Astrocyte (in vitro differentiated cells and primary cell): ENCODE measurements around the gene ZBTB7A. TPM values are rescaled to one million over a fixed set of nuclear protein-coding genes. Genes with fewer than 3 reads are reported as not detected.

ENCODE experiments used
- DNase-seq: peaks from one replicate; pipeline ENCODE4 v3.0.0-alpha.2; 2010; ENCODE audit warnings: low read depth
- FAIRE-seq: peaks from 2 replicates; lab custom pipeline; 2011; peaks lifted over from hg19 to GRCh38; lab: Jason Lieb, UNC
- H2AFZ ChIP-seq: 2 replicates; pipeline ENCODE4 v1.6.0; 2012; ENCODE audit warnings: low read depth, low read length, inconsistent platforms
- H3K27ac ChIP-seq: 2 replicates; pipeline ENCODE4 v1.5.1; 2011; ENCODE audit warnings: low read depth, low read length, inconsistent platforms
- H3K27me3 ChIP-seq: 2 replicates; pipeline ENCODE4 v1.6.0; 2011; ENCODE audit warnings: low read length, inconsistent platforms; ENCODE audit not compliant: insufficient read depth
- H3K36me3 ChIP-seq: 2 replicates; pipeline ENCODE4 v1.5.1; 2011; ENCODE audit warnings: low read length, inconsistent platforms; ENCODE audit not compliant: insufficient read depth
- H3K4me1 ChIP-seq: 2 replicates; pipeline ENCODE4 v1.5.1; 2011; ENCODE audit warnings: low read length, inconsistent platforms; ENCODE audit not compliant: insufficient read depth
- H3K4me2 ChIP-seq: 2 replicates; pipeline ENCODE4 v1.6.0; 2012; ENCODE audit warnings: low read length, inconsistent platforms
- H3K4me3 ChIP-seq: 2 replicates; pipeline ENCODE4 v1.5.1; 2011; ENCODE audit warnings: low read depth, mild to moderate bottlenecking, low read length, inconsistent platforms; ENCODE audit not compliant: insufficient read depth
- H3K79me2 ChIP-seq: 2 replicates; pipeline ENCODE4 v1.6.0; 2012; ENCODE audit warnings: mild to moderate bottlenecking, low read length, inconsistent platforms; ENCODE audit not compliant: insufficient read depth
- H3K9ac ChIP-seq: 2 replicates; pipeline ENCODE4 v1.6.0; 2012; ENCODE audit warnings: mild to moderate bottlenecking, low read length, inconsistent platforms
- H3K9me3 ChIP-seq: 2 replicates; pipeline ENCODE4 v1.5.1; 2012; ENCODE audit warnings: low read depth, mild to moderate bottlenecking, low read length, inconsistent platforms; ENCODE audit not compliant: insufficient read depth
- H4K20me1 ChIP-seq: 2 replicates; pipeline ENCODE4 v1.6.0; 2012; ENCODE audit warnings: low read length, inconsistent platforms; ENCODE audit not compliant: insufficient read depth
- H3K27ac Mint-ChIP-seq: one replicate; pipeline ENCODE4 v1.8.0; 2021; ENCODE audit warnings: mild to moderate bottlenecking, mixed read lengths; ENCODE audit not compliant: unreplicated experiment
- H3K27me3 Mint-ChIP-seq: one replicate; pipeline ENCODE4 v1.8.0; 2021; ENCODE audit warnings: low read depth, mixed read lengths; ENCODE audit not compliant: unreplicated experiment
- H3K36me3 Mint-ChIP-seq: one replicate; pipeline ENCODE4 v1.8.0; 2021; ENCODE audit warnings: low read depth, mixed read lengths; ENCODE audit not compliant: unreplicated experiment
- H3K4me1 Mint-ChIP-seq: one replicate; pipeline ENCODE4 v1.8.0; 2021; ENCODE audit warnings: low read depth, mixed read lengths; ENCODE audit not compliant: unreplicated experiment
- H3K4me3 Mint-ChIP-seq: one replicate; pipeline ENCODE4 v1.8.0; 2021; ENCODE audit warnings: mild to moderate bottlenecking, moderate library complexity, mixed read lengths; ENCODE audit not compliant: unreplicated experiment
- H3K9me3 Mint-ChIP-seq: one replicate; pipeline ENCODE4 v1.8.0; 2021; ENCODE audit warnings: mild to moderate bottlenecking, mixed read lengths; ENCODE audit not compliant: unreplicated experiment
- CTCF ChIP-seq: IDR thresholded peaks from 2 replicates; pipeline ENCODE4 v1.5.1; 2011; ENCODE audit warnings: low read depth, mild to moderate bottlenecking, inconsistent platforms, low read length, moderate library complexity; ENCODE audit not compliant: insufficient read depth
- EZH2 ChIP-seq: IDR thresholded peaks from 2 replicates; pipeline ENCODE4 v1.6.1; 2012; ENCODE audit warnings: mild to moderate bottlenecking, low read length, inconsistent platforms; ENCODE audit not compliant: insufficient read depth
- total RNA-seq: library from RNA; stranded (reverse); gene quantifications from 2 replicates; pipeline ENCODE4 v1.2.1, GENCODE V29; 2021

ZBTB7A gene
- total RNA-seq, 1 donor from 2014 or later = 24.3 TPM

- Mint-ChIP-seq H3K36me3 (peaks cover 6% of the 10 kb centered on the region), H3K4me1 (no peaks in the 10 kb centered on the region), H3K27me3 (no peaks in the 10 kb centered on the region), H3K4me3 (no peak overlapping the region), H3K27ac (no peak overlapping the region), H3K9me3 (no peaks in the 10 kb centered on the region)
- Histone ChIP-seq H3K4me3 (no peak overlapping the region), H3K79me2 (peaks cover 3% of the 10 kb centered on the region), H4K20me1 (peaks cover 13% of the 10 kb centered on the region), H3K27ac (no peak overlapping the region), H3K36me3 (peaks cover 4% of the 10 kb centered on the region), H3K27me3 (no peaks in the 10 kb centered on the region), H2AFZ (no peak overlapping the region), H3K4me2 (no peak overlapping the region), H3K9ac (no peak overlapping the region), H3K4me1 (no peaks in the 10 kb centered on the region), H3K9me3 (no peaks in the 10 kb centered on the region)
- no peak for DNase-seq
- no peak for TF ChIP-seq EZH2
- no peak for TF ChIP-seq CTCF
- no peak for FAIRE-seq
These were observed 35.7 kb downstream of the ZBTB7A start for GRCh38 chr19:4030981-4031380.

DNA sequence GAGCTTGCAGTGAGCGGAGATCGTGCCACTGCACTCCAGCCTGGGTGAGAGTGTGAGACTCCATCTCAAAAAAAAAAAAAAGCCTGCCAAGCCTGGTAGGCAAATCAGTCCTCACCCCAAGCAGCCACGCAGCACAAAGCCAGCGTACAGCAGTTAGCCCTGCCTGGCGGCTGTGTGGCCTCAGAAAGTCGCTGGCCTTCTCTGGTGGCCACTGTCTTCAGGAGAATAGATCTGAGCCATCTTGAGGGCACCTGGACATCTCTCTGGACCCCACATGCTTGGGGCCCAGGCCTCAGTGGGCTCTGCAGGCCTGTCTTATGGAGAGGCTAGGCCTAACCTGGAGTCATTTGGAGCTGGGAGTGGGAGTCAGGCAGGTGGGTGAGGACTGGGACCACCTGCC is 36.1 kb downstream of the ZBTB7A start:
- no peak overlapping the region for H3K27ac ChIP-seq
- H2AFZ ChIP-seq = no peak overlapping the region
- Mint-ChIP-seq H3K36me3 (peaks cover 6% of the 10 kb centered on the region), H3K4me3 (no peak overlapping the region), H3K27ac (no peak overlapping the region), H3K4me1 (no peaks in the 10 kb centered on the region), H3K9me3 (no peaks in the 10 kb centered on the region), H3K27me3 (no peaks in the 10 kb centered on the region)
- no peak for DNase-seq
- H3K27me3 ChIP-seq = no peaks in the 10 kb centered on the region
- H3K9me3 ChIP-seq = no peaks in the 10 kb centered on the region
- no peak overlapping the region for H3K9ac ChIP-seq
- H3K4me1 ChIP-seq = no peaks in the 10 kb centered on the region
- FAIRE-seq = no peak
- H3K36me3 ChIP-seq = no peaks in the 10 kb centered on the region
- no peak overlapping the region for H3K4me2 ChIP-seq
- peaks cover 3% of the 10 kb centered on the region for H3K79me2 ChIP-seq
- TF ChIP-seq EZH2 (no peak), CTCF (no peak)
- H4K20me1 ChIP-seq = peaks cover 9% of the 10 kb centered on the region
- no peak overlapping the region for H3K4me3 ChIP-seq

- no peak overlapping the region for H3K4me3 Mint-ChIP-seq
- FAIRE-seq (no peak), DNase-seq (no peak)
- H3K27me3 Mint-ChIP-seq = no peaks in the 10 kb centered on the region
- no peaks in the 10 kb centered on the region for H3K4me1 ChIP-seq
- no peaks in the 10 kb centered on the region for H3K9me3 Mint-ChIP-seq
- no peak overlapping the region for H3K27ac ChIP-seq
- peaks cover 6% of the 10 kb centered on the region for H3K36me3 Mint-ChIP-seq
- H3K9me3 ChIP-seq = no peaks in the 10 kb centered on the region
- H3K36me3 ChIP-seq = no peaks in the 10 kb centered on the region
- H3K9ac ChIP-seq = no peak overlapping the region
- no peaks in the 10 kb centered on the region for H3K4me1 Mint-ChIP-seq
- peaks cover 9% of the 10 kb centered on the region for H4K20me1 ChIP-seq
- no peak overlapping the region for H2AFZ ChIP-seq
- TF ChIP-seq EZH2 (no peak), CTCF (no peak)
- H3K27ac Mint-ChIP-seq = no peak overlapping the region
- H3K79me2 ChIP-seq = peaks cover 6% of the 10 kb centered on the region
- H3K4me3 ChIP-seq = no peak overlapping the region
- H3K27me3 ChIP-seq = no peaks in the 10 kb centered on the region
- no peak overlapping the region for H3K4me2 ChIP-seq
These were observed 37.5 kb downstream of the ZBTB7A start for GRCh38 chr19:4029247-4029614.
